ENCODE measurements around the gene PRSS36.

DNA sequence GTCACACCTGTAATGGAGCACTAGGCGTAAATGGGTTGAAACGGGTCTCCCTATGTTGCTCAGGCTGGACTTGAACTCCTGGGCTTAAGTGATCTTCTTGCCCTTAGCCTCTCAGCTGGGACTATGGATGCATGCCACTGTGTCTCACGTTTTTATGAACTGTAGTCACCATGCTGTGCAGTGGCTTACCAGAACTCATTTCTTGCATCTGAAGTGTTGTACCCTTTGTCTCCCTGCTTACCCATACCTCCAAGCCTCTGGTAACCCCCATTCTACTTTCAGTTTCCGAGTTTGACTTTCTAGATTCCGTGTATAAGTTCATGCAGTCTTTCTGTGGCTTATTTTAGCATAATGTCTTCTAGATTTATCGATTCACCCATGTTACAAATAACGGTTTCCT is 45.0 kb upstream of the PRSS36 start:
- TF ChIP-seq, protein P1, sequence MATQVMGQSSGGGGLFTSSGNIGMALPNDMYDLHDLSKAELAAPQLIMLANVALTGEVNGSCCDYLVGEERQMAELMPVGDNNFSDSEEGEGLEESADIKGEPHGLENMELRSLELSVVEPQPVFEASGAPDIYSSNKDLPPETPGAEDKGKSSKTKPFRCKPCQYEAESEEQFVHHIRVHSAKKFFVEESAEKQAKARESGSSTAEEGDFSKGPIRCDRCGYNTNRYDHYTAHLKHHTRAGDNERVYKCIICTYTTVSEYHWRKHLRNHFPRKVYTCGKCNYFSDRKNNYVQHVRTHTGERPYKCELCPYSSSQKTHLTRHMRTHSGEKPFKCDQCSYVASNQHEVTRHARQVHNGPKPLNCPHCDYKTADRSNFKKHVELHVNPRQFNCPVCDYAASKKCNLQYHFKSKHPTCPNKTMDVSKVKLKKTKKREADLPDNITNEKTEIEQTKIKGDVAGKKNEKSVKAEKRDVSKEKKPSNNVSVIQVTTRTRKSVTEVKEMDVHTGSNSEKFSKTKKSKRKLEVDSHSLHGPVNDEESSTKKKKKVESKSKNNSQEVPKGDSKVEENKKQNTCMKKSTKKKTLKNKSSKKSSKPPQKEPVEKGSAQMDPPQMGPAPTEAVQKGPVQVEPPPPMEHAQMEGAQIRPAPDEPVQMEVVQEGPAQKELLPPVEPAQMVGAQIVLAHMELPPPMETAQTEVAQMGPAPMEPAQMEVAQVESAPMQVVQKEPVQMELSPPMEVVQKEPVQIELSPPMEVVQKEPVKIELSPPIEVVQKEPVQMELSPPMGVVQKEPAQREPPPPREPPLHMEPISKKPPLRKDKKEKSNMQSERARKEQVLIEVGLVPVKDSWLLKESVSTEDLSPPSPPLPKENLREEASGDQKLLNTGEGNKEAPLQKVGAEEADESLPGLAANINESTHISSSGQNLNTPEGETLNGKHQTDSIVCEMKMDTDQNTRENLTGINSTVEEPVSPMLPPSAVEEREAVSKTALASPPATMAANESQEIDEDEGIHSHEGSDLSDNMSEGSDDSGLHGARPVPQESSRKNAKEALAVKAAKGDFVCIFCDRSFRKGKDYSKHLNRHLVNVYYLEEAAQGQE (IDR thresholded peaks at IDR 0.05; ENCODE audit: borderline replicate concordance) = no peak
- TF ChIP-seq, protein P2, sequence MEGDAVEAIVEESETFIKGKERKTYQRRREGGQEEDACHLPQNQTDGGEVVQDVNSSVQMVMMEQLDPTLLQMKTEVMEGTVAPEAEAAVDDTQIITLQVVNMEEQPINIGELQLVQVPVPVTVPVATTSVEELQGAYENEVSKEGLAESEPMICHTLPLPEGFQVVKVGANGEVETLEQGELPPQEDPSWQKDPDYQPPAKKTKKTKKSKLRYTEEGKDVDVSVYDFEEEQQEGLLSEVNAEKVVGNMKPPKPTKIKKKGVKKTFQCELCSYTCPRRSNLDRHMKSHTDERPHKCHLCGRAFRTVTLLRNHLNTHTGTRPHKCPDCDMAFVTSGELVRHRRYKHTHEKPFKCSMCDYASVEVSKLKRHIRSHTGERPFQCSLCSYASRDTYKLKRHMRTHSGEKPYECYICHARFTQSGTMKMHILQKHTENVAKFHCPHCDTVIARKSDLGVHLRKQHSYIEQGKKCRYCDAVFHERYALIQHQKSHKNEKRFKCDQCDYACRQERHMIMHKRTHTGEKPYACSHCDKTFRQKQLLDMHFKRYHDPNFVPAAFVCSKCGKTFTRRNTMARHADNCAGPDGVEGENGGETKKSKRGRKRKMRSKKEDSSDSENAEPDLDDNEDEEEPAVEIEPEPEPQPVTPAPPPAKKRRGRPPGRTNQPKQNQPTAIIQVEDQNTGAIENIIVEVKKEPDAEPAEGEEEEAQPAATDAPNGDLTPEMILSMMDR (IDR thresholded peaks at IDR 0.05; ENCODE audit: poor library complexity, severe bottlenecking) = no peak
- TF ChIP-seq EP300 (conservative IDR thresholded peaks at IDR 0.05; ENCODE audit: poor library complexity, severe bottlenecking) (no peak), EZH2 (IDR thresholded peaks at IDR 0.05; ENCODE audit: borderline replicate concordance, insufficient read depth, low read length, poor library complexity, severe bottlenecking) (no peak), POLR2AphosphoS5 (IDR thresholded peaks at IDR 0.05) (no peak), MXI1 (conservative IDR thresholded peaks at IDR 0.05; ENCODE audit: poor library complexity, severe bottlenecking) (no peak)

All from neural cell (in vitro differentiated cells).